Gastrocnemius medialis (tissue), 4 donors: ENCODE data around the gene TMEM266.

Experiments used
- CTCF ChIP-seq, 5 experiments: fragments of 450-650 bp in 3 of 5; fragments of 200-600 bp in 2 of 5; sonication (generic) in 2 of 5; IDR thresholded peaks in 4 of 5; conservative IDR thresholded peaks in 1 of 5; 1 replicate in 4 of 5; 2 replicates in 1 of 5; pipeline ENCODE4 v1.5.1; 2016 to 2019; ENCODE audit warnings: antibody characterized with exemption in 5 of 5, mild to moderate bottlenecking in 3 of 5, moderate library complexity in 3 of 5
- POLR2A ChIP-seq, 2 donors: fragments of 450-650 bp; IDR thresholded peaks; one replicate each; pipeline ENCODE4 v1.6.1; 2017; ENCODE audit warnings: antibody characterized with exemption in 2 of 2, mild to moderate bottlenecking in 2 of 2, moderate library complexity in 2 of 2

GRCh38 chr15:76057332-76058000 lies 2.3 kb upstream of the TMEM266 start:
- TF ChIP-seq POLR2A (IDR thresholded peaks at IDR 0.05) (no peak), CTCF (IDR thresholded peaks at IDR 0.05 in 4 of 5, conservative IDR thresholded peaks at IDR 0.05 in 1 of 5) (peak; percentile 42 to 81 (median 68))
